ENCODE data around the gene FADS3. TPM values are rescaled to one million over a fixed set of nuclear protein-coding genes. Genes with fewer than 3 reads are reported as not detected.

Gene FADS3
- total and polyA plus RNA-seq, 9 of the 15 experiments (the other 6 are each of a cell fraction or from before 2014, with no cell fraction given), result 0.97 to 148 (median 92.7) TPM

- TF ChIP-seq JUND (IDR thresholded peaks at IDR 0.05; ENCODE audit: borderline replicate concordance, low read depth, low read length), result 0 out of 2 replicates have a peak, but pooled peaks have one; percentile 3
- no peak for TF ChIP-seq JUND (tag; IDR thresholded peaks at IDR 0.05; ENCODE audit: borderline replicate concordance, low read depth, low read length)
- no peak for TF ChIP-seq ZNF778 (CRISPR knock-in tag; IDR thresholded peaks at IDR 0.05)
- TF ChIP-seq ZNF584 (CRISPR knock-in tag; IDR thresholded peaks at IDR 0.05; ENCODE audit: low read depth), result no peak
- no peak for TF ChIP-seq ZNF512 (tag; IDR thresholded peaks at IDR 0.05)
- TF ChIP-seq NFIC (IDR thresholded peaks at IDR 0.05), result peak; percentile 84
These were observed 31.1 kb downstream of the FADS3 start (continued) for GRCh38 chr11:61860054-61860903.

- intact Hi-C loops (cut with micrococcal nuclease), result no loop called here
- H3K79me2 ChIP-seq (ENCODE audit: control insufficient read depth, insufficient read depth, low read length), result no peaks in the 10 kb centered on the region
- H3K9ac ChIP-seq (ENCODE audit: insufficient read depth in 1 of 2, low read depth in 2 of 2, low read length in 2 of 2), result peak overlapping the region in 1 of 2 experiments; percentile 75; a peak in 2 of 4 replicates
- H3K9me3 ChIP-seq (replicated peaks; ENCODE audit: control insufficient read depth, insufficient read depth, low read depth, low read length), result no peaks in the 10 kb centered on the region
- peaks cover 22 to 66% of the 10 kb centered on the region in 2 experiments for H3K4me1 ChIP-seq (replicated peaks in 1 of 2; ENCODE audit: control insufficient read depth in 2 of 2, insufficient read depth in 2 of 2, low read length in 2 of 2)
- DNase-seq (ENCODE audit: extremely low read depth in 1 of 4, low spot score in 3 of 4) (no peak), ATAC-seq (no peak), FAIRE-seq (no peak)
- WGBS (ENCODE audit: insufficient coverage, low coverage, missing lambda C conversion rate), result 82% methylated on average over 11 of the region's 12 CpGs
- no peaks in the 10 kb centered on the region for H3K9me1 ChIP-seq (ENCODE audit: control insufficient read depth, insufficient read depth, low read length)
- no peak overlapping the region for H3K4me2 ChIP-seq (ENCODE audit: insufficient read depth, low read length)
- no peaks in the 10 kb centered on the region for H4K20me1 ChIP-seq (replicated peaks; ENCODE audit: control insufficient read depth, insufficient read depth, low read length)
- in situ Hi-C loops (cut with MboI), result no loop called here
- no peak overlapping the region for H2AFZ ChIP-seq (ENCODE audit: low read depth, low read length)
- BruUV-seq (replicated peaks), result no TSS peak
- H3K27me3 ChIP-seq (ENCODE audit: control insufficient read depth in 2 of 2, insufficient read depth in 2 of 2, low read length in 2 of 2), result no peaks in the 10 kb centered on the region
- no peak overlapping the region for H3K4me3 ChIP-seq
- ChIA-PET POLR2A (interaction anchor here (0.8 kb wide), 1 partner anchor 20 kb away, joined by 3 read pairs; no protein-coding TSS in a partner anchor), CTCF (ENCODE audit: low intra/inter-chr PET ratio) (no interaction called here)
- H3K27ac ChIP-seq (ENCODE audit: extremely low read depth, low read depth, low read length), result no peak overlapping the region
- H3K36me3 ChIP-seq (ENCODE audit: control insufficient read depth, insufficient read depth, low read length), result peaks cover 7% of the 10 kb centered on the region; the same call in 2 of the 3 replicates
- TF ChIP-seq HMGXB4 (CRISPR knock-in tag; IDR thresholded peaks at IDR 0.05) (no peak), ZNF277 (CRISPR knock-in tag; IDR thresholded peaks at IDR 0.05; ENCODE audit: borderline replicate concordance) (no peak), PRPF4 (IDR thresholded peaks at IDR 0.05; ENCODE audit: insufficient read depth, low read depth, low read length, poor library complexity, severe bottlenecking) (no peak)
These were observed 35.2 kb downstream of the FADS3 start for GRCh38 chr11:61855939-61856680.

Measured in K562 (cell line).